SU-DHL-6 (cell line): ENCODE measurements around the gene ARHGAP27.

Source experiments
- H2AFZ ChIP-seq: fragments of 200-600 bp; sonication (generic); 2 replicates; pipeline ENCODE4 v1.6.1; 2014; ENCODE audit warnings: low read depth, mild to moderate bottlenecking, moderate library complexity, mixed read lengths, antibody characterized with exemption, low read length; ENCODE audit not compliant: severe bottlenecking
- H3F3A ChIP-seq: fragments of 200-600 bp; shearing (Covaris generic); 2 replicates; pipeline ENCODE4 v1.6.0; 2016; ENCODE audit warnings: antibody characterized with exemption, mild to moderate bottlenecking; ENCODE audit not compliant: insufficient read depth
- H3K27ac ChIP-seq: fragments of 200-600 bp; sonication (generic); 2 replicates; pipeline ENCODE4 v1.5.1; 2016; ENCODE audit warnings: low read depth, mild to moderate bottlenecking, low read length, moderate library complexity, mixed read lengths
- H3K27me3 ChIP-seq: fragments of 200-600 bp; sonication (generic), shearing (Covaris generic); 2 replicates; pipeline ENCODE4 v1.6.0; 2014; ENCODE audit warnings: mild to moderate bottlenecking, low read length
- H3K36me3 ChIP-seq: fragments of 200-600 bp; sonication (generic); 2 replicates; pipeline ENCODE4 v1.6.1; 2014; ENCODE audit warnings: mild to moderate bottlenecking, low read length, mixed read lengths
- H3K4me2 ChIP-seq: fragments of 300-600, 200-600 bp; shearing (Covaris generic), sonication (generic); 2 replicates; pipeline ENCODE4 v1.6.0; 2014; ENCODE audit warnings: low read length, low read depth, mild to moderate bottlenecking; ENCODE audit not compliant: poor library complexity, severe bottlenecking
- H3K4me3 ChIP-seq: fragments of 200-600 bp; sonication (generic); 2 replicates; pipeline ENCODE4 v1.5.1; 2014; ENCODE audit warnings: antibody characterized with exemption, low read length, mild to moderate bottlenecking, mixed read lengths; ENCODE audit not compliant: insufficient read depth, poor library complexity, severe bottlenecking
- H3K79me2 ChIP-seq: fragments of 200-600 bp; sonication (generic); 2 replicates; pipeline ENCODE4 v1.6.1; 2014; ENCODE audit warnings: mild to moderate bottlenecking, low read length, moderate library complexity; ENCODE audit not compliant: insufficient read depth
- H3K9ac ChIP-seq: fragments of 200-600 bp; sonication (generic); 2 replicates; pipeline ENCODE4 v1.7.0; 2014; ENCODE audit warnings: mild to moderate bottlenecking, low read length
- H3K9me2 ChIP-seq: fragments of 200-600 bp; sonication (generic); replicated peaks from 2 replicates; pipeline ENCODE4 v1.6.1; 2014; ENCODE audit warnings: low read length; ENCODE audit not compliant: insufficient read depth
- H3K9me3 ChIP-seq: fragments of 200-600 bp; sonication (generic); 2 replicates; pipeline ENCODE4 v1.6.1; 2014; ENCODE audit warnings: low read length, mixed read lengths; ENCODE audit not compliant: insufficient read depth
- H4K20me1 ChIP-seq: fragments of 200-600 bp; sonication (generic); 2 replicates; pipeline ENCODE4 v1.6.1; 2014; ENCODE audit warnings: low read depth, mild to moderate bottlenecking, antibody characterized with exemption, low read length, moderate library complexity, mixed read lengths
- EZH2phosphoT487 ChIP-seq: fragments of 200-600 bp; sonication (generic), shearing (Covaris generic); conservative IDR thresholded peaks from 2 replicates; pipeline ENCODE4 v1.6.1; 2018; ENCODE audit warnings: mild to moderate bottlenecking, antibody characterized with exemption, low read length, moderate library complexity, mixed read lengths
- TF ChIP-seq, protein P1 (sequence below): fragments of 200-600 bp; sonication (generic); IDR thresholded peaks from one replicate; pipeline ENCODE4 v1.5.1; 2017; ENCODE audit warnings: antibody characterized with exemption, mild to moderate bottlenecking, low read length, moderate library complexity; ENCODE audit not compliant: insufficient read depth, poor library complexity, severe bottlenecking

Gene ARHGAP27

GRCh38 chr17:45425125-45425983 is 7.3 kb downstream of the ARHGAP27 start:
- no peaks in the 10 kb centered on the region for H3K36me3 ChIP-seq
- no peak overlapping the region for H2AFZ ChIP-seq
- no peaks in the 10 kb centered on the region for H3K79me2 ChIP-seq
- H3K4me3 ChIP-seq = no peak overlapping the region
- H4K20me1 ChIP-seq = no peaks in the 10 kb centered on the region
- H3K9ac ChIP-seq = no peak overlapping the region
- H3K4me2 ChIP-seq = no peak overlapping the region
- no peaks in the 10 kb centered on the region for H3K27me3 ChIP-seq
- no peaks in the 10 kb centered on the region for H3K9me3 ChIP-seq
- H3K9me2 ChIP-seq = no peaks in the 10 kb centered on the region
- peaks cover 8% of the 10 kb centered on the region for H3F3A ChIP-seq
- TF ChIP-seq, protein P1, sequence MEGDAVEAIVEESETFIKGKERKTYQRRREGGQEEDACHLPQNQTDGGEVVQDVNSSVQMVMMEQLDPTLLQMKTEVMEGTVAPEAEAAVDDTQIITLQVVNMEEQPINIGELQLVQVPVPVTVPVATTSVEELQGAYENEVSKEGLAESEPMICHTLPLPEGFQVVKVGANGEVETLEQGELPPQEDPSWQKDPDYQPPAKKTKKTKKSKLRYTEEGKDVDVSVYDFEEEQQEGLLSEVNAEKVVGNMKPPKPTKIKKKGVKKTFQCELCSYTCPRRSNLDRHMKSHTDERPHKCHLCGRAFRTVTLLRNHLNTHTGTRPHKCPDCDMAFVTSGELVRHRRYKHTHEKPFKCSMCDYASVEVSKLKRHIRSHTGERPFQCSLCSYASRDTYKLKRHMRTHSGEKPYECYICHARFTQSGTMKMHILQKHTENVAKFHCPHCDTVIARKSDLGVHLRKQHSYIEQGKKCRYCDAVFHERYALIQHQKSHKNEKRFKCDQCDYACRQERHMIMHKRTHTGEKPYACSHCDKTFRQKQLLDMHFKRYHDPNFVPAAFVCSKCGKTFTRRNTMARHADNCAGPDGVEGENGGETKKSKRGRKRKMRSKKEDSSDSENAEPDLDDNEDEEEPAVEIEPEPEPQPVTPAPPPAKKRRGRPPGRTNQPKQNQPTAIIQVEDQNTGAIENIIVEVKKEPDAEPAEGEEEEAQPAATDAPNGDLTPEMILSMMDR = no peak
- TF ChIP-seq EZH2phosphoT487 = no peak
- no peak overlapping the region for H3K27ac ChIP-seq

DNA sequence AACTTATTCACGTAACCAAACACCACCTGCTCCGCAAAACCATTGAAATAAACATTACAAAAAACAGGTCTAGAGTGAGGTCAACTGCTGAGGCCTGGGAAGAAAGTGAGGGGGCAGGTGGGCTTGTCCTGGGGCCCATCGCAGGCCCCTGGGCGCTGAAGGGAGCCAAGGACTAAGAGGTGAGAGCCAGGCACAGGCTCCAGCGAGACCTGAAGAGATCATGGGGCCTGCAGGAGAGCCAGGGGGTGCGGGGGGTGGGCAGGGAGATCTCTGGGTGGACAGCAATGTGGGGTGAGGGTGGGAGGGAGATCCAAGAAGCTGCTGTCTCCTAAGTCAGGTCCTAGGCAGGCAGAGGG is 7.9 kb downstream of the ARHGAP27 start:
- H3K9me2 ChIP-seq = no peaks in the 10 kb centered on the region
- H3K27ac ChIP-seq = no peak overlapping the region
- no peak overlapping the region for H2AFZ ChIP-seq
- no peaks in the 10 kb centered on the region for H3K79me2 ChIP-seq
- no peaks in the 10 kb centered on the region for H3K9me3 ChIP-seq
- H3F3A ChIP-seq = peaks cover 8% of the 10 kb centered on the region
- H3K27me3 ChIP-seq = no peaks in the 10 kb centered on the region
- TF ChIP-seq, protein P1 = no peak
- no peak for TF ChIP-seq EZH2phosphoT487
- no peak overlapping the region for H3K4me2 ChIP-seq
- no peak overlapping the region for H3K4me3 ChIP-seq
- no peak overlapping the region for H3K9ac ChIP-seq
- H4K20me1 ChIP-seq = no peaks in the 10 kb centered on the region
- no peaks in the 10 kb centered on the region for H3K36me3 ChIP-seq

- Histone ChIP-seq H3K9ac (no peak overlapping the region), H4K20me1 (no peaks in the 10 kb centered on the region), H3K27ac (no peak overlapping the region), H3K9me3 (no peaks in the 10 kb centered on the region), H3F3A (peaks cover 8% of the 10 kb centered on the region), H3K4me2 (no peak overlapping the region), H3K4me3 (no peak overlapping the region), H3K9me2 (no peaks in the 10 kb centered on the region), H3K79me2 (no peaks in the 10 kb centered on the region), H3K27me3 (no peaks in the 10 kb centered on the region), H2AFZ (no peak overlapping the region), H3K36me3 (no peaks in the 10 kb centered on the region)
- no peak for TF ChIP-seq EZH2phosphoT487
- TF ChIP-seq, protein P1 = no peak
Measured at GRCh38 chr17:45423975-45424335, 8.7 kb downstream of the ARHGAP27 start.
